Measurements from ENCODE around the gene ESRRB.

ESRRB gene

GRCh38 chr14:76380991-76381390 lies 5.1 kb downstream of the ESRRB start:
- TF ChIP-seq CTCF (IDR thresholded peaks at IDR 0.05), result no peak

DNA sequence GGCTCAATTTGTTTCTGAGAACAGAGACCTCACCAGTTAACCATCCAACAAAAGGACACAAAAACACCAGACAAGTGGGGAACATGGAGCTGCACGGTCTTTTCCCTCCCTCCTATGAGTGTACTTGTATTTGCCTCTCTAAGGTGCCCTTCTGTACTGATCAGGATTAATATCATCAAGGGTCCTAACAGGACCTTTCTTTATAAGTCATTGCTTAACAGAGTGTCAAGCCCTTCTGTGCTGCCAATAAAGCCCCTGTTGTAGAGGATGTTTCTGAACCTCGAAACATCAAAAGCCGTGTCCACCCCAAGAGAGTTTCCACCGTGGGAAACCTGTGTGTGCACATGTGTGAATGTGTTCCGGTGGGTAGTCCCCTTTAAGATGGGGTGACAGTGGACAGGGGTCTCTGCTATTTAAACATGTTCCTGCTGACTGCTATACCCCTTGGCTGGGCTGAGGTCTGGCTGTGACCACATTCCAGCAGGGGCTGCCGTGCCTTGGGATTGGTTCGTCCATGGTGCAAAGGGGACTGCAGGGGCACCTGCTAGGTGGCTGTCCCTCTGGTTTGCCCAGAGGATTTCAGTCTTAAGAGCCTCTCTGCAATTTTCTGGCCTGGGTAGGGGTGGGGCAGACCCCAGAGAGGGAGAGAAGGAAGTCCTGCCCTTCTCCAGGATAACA lies 6.0 kb downstream of the ESRRB start:
- no peak for TF ChIP-seq CTCF (IDR thresholded peaks at IDR 0.05)

DNA sequence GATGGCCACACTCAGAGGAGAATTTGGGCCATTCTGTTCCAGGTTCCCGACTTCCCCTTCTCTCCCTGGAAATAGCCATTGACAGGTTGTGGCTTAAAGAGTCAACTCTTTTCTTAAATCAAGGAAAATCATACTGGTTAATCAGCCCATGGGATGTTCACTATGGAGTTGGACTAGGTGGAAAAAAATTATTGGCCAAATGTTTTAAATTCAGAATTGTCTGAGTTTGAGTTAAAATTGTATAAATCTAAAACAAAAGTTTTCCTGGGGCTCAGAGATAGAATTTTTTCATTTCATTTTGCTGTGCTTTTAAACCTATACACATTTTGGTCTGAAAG lies 6.5 kb downstream of the ESRRB start:
- no peak for TF ChIP-seq CTCF (IDR thresholded peaks at IDR 0.05)

DNA sequence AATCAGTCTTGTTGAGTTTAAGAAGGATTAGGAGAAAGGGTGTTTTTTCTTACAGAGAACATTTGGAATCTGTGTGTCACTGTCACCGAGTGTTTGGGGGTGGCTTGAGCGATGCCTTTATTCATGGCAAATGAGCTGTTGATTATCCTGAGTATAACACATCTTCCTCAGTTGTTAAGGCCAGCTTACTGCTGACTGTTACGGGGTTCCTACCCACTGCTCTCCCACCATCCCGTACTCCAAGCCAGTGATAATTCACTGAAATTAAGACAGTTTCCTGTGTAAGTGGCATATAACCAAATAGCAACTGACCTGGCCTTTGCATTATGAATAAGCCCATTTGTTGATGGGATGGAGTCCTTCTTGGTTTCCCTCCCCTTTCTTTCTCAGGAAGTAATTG lies 9.5 kb downstream of the ESRRB start:
- TF ChIP-seq CTCF (IDR thresholded peaks at IDR 0.05), result no peak

- TF ChIP-seq CTCF (IDR thresholded peaks at IDR 0.05), result peak; percentile 98
Observed at GRCh38 chr14:76386944-76387782, 11.2 kb downstream of the ESRRB start.

- TF ChIP-seq CTCF (IDR thresholded peaks at IDR 0.05), result no peak
Observed at GRCh38 chr14:76389841-76390240, 13.9 kb downstream of the ESRRB start.

- no peak for TF ChIP-seq CTCF (IDR thresholded peaks at IDR 0.05)
Observed at GRCh38 chr14:76390621-76391020, 14.7 kb downstream of the ESRRB start.
